GM19463 (cell line): Measurements from ENCODE around the gene TMPRSS9.
A peak's percentile ranks its signal among the peaks of the same experiment; 100 is the strongest.

Source experiments
- ATAC-seq: cut with Tn5 transposase; IDR thresholded peaks from one replicate; pipeline ENCODE4 v1.9.1; 2021; ENCODE audit warnings: mild to moderate bottlenecking, moderate library complexity; ENCODE audit not compliant: unreplicated experiment

The TMPRSS9 gene

GRCh38 chr19:2359992-2360685 lies at the start of gene TMPRSS9:
TMPRSS9 (plus strand) TSS chr19:2360265; CDS start chr19:2389786, 29,521 bp downstream.
- no peak for ATAC-seq

- ATAC-seq, result no peak
Measured at GRCh38 chr19:2311093-2311492, 49.0 kb upstream of the TMPRSS9 start.

- no peak for ATAC-seq
Measured at GRCh38 chr19:2312820-2313501, 47.1 kb upstream of the TMPRSS9 start.

GRCh38 chr19:2315121-2315817 lies 44.8 kb upstream of the TMPRSS9 start:
- ATAC-seq, result no peak

- ATAC-seq, result no peak
Measured at GRCh38 chr19:2315818-2316353, 44.2 kb upstream of the TMPRSS9 start.

GRCh38 chr19:2317300-2317699 lies 42.8 kb upstream of the TMPRSS9 start:
- no peak for ATAC-seq

GRCh38 chr19:2317756-2318155 lies 42.3 kb upstream of the TMPRSS9 start:
- no peak for ATAC-seq

- ATAC-seq, result no peak
Measured at GRCh38 chr19:2318923-2319322, 41.1 kb upstream of the TMPRSS9 start.

GRCh38 chr19:2319551-2319950 lies 40.5 kb upstream of the TMPRSS9 start:
- no peak for ATAC-seq

GRCh38 chr19:2320049-2320448 lies 40.0 kb upstream of the TMPRSS9 start:
- ATAC-seq, result no peak

- ATAC-seq, result no peak
Measured at GRCh38 chr19:2320939-2321338, 39.1 kb upstream of the TMPRSS9 start.

GRCh38 chr19:2321565-2322283 lies 38.3 kb upstream of the TMPRSS9 start:
- no peak for ATAC-seq

- no peak for ATAC-seq
Measured at GRCh38 chr19:2323707-2324106, 36.4 kb upstream of the TMPRSS9 start.

- ATAC-seq, result no peak
Measured at GRCh38 chr19:2324220-2324948, 35.7 kb upstream of the TMPRSS9 start.

GRCh38 chr19:2325281-2326046 lies 34.6 kb upstream of the TMPRSS9 start:
- no peak for ATAC-seq

GRCh38 chr19:2326699-2327360 lies 33.2 kb upstream of the TMPRSS9 start:
- no peak for ATAC-seq

GRCh38 chr19:2327773-2328400 lies 32.2 kb upstream of the TMPRSS9 start:
- ATAC-seq, result no peak

- ATAC-seq, result peak; percentile 63
Measured at GRCh38 chr19:2328401-2329148, 31.5 kb upstream of the TMPRSS9 start, which contains the start of the genes LSM7 and SPPL2B. LSM7 (minus strand) TSS chr19:2328586; CDS start chr19:2328566, 20 bp downstream. SPPL2B (plus strand) TSS chr19:2328684; CDS start chr19:2328710, 26 bp downstream.
